HFF-Myc (cell line): ENCODE measurements around the gene PMCH.
"Not testable (repeated sequence)": the region's sequence is repeated elsewhere in the genome, so short reads cannot be mapped to it uniquely, and the experiment has no call there.

Source experiments
- DNase-seq: peaks from one replicate; pipeline ENCODE4 v3.0.0-alpha.2; 2011; ENCODE audit warnings: low read depth; ENCODE audit errors: extremely low read depth
- H3K4me3 ChIP-seq: replicated peaks from 2 replicates; pipeline ENCODE4 v1.5.1; 2011; ENCODE audit warnings: low read depth, mild to moderate bottlenecking, control low read depth, low read length
- TF ChIP-seq, protein P1 (sequence below): IDR thresholded peaks from 2 replicates; pipeline ENCODE4 v1.5.1; 2012; ENCODE audit warnings: mild to moderate bottlenecking, low read depth, low read length, control low read depth; ENCODE audit errors: missing control alignments

The PMCH gene, protein sequence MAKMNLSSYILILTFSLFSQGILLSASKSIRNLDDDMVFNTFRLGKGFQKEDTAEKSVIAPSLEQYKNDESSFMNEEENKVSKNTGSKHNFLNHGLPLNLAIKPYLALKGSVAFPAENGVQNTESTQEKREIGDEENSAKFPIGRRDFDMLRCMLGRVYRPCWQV

DNA sequence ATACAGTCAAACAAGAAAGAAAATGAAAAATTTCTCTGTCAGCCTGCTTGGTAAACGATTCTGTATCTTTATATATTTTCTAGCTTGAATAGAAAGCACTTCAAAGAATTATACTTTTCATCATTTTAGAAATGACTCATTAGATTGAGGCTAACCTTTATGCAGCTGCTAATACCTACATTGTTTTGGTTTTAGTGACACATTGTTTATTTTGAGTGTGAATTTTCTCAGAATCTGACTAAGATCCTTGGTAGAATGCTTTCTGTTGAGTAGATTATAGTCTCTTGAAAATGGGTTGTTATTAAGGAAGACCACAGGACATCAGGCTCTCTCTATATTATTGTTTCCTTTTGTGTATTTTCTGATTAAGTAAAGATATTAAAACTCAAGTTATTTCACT lies at the start of gene PMCH:
PMCH (minus strand) TSS at position 45 of the 400 bp plus-strand sequence. CDS start 63 bp downstream, outside the sequence.
- TF ChIP-seq, protein P1, sequence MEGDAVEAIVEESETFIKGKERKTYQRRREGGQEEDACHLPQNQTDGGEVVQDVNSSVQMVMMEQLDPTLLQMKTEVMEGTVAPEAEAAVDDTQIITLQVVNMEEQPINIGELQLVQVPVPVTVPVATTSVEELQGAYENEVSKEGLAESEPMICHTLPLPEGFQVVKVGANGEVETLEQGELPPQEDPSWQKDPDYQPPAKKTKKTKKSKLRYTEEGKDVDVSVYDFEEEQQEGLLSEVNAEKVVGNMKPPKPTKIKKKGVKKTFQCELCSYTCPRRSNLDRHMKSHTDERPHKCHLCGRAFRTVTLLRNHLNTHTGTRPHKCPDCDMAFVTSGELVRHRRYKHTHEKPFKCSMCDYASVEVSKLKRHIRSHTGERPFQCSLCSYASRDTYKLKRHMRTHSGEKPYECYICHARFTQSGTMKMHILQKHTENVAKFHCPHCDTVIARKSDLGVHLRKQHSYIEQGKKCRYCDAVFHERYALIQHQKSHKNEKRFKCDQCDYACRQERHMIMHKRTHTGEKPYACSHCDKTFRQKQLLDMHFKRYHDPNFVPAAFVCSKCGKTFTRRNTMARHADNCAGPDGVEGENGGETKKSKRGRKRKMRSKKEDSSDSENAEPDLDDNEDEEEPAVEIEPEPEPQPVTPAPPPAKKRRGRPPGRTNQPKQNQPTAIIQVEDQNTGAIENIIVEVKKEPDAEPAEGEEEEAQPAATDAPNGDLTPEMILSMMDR = no peak
- no peak within 1 kb of the TSS for H3K4me3 ChIP-seq
- DNase-seq = no peak

DNA sequence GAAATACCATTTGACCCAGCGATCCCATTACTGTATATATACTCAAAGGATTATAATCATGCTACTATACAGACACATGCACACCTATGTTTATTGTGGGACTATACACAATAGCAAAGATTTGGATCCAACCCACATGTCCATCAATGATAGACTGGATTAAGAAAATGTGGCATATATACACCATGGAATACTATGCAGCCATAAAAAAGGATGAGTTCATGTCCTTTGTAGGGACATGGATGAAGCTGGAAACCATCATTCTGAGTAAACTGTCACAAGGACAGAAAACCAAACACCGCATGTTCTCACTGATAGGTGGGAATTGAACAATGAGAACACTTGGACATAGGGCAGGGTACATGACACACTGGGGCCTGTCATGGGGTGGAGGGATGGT lies 43.2 kb upstream of the PMCH start:
- H3K4me3 ChIP-seq = not testable (repeated sequence)

DNA sequence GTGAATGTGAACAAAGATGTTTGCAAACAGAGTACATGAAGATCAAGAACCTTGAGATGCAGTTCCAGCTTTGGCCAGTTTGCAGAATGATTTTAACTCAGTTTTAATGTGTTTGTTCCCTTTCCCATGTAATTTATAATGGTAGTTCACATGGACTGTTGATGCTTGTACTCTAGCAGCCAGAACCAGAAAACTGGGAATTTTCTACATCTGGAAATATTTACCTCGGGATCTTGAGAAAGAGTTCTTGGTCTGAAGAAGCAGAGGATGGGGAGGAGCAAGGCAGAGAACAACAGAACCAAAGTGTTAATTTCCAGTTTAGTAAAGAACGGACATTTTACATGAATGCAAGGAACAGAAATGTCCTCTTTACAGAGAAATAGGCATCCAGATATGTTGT lies 37.0 kb upstream of the PMCH start:
- no peak for DNase-seq
- no peak overlapping the region for H3K4me3 ChIP-seq
- TF ChIP-seq, protein P1 = no peak

More for the DNA sequence above, 43.2 kb upstream of the PMCH start:
- not testable (repeated sequence) for DNase-seq

DNA sequence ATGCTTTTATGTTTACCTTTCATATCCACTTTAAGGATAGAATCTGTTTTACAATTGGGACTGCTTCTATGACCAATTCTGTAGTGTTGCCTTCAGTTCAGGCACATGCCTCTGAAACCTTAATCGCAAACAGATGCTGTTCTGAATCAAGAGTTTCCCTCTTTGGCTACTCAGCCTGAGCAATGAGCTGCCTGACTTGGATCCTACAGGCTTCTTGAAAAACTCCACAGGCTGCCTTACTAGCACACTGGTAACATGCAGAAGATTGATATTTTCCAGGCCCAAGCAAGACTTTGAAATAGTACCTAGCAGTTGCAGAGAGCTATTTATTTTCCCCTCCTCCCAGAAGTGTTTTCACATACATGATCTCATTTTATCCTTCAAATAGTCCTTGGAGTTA lies 34.8 kb upstream of the PMCH start:
- peak; percentile 65 for DNase-seq
- TF ChIP-seq, protein P1 = no peak
- no peak overlapping the region for H3K4me3 ChIP-seq

DNA sequence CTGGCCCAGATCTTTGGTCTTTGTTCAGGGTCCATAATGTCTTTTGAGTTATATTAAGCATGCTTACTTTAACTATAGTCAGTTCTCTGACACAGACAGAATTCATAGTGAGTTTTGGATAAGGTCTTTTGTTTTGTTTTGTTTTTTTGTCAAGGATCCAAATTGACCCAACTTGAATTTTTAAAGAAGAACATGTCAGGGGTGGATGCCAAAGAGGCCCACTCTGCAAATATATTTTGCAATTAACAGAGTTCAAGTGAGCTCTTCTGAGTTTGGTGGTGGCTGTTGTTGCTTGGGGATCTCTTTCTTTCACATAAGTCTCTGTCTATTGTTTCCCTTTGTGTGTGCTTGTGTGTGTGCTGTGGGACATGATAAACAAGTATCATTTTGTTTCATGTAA lies 34.4 kb upstream of the PMCH start:
- DNase-seq = no peak
- TF ChIP-seq, protein P1 = no peak
- no peak overlapping the region for H3K4me3 ChIP-seq

DNA sequence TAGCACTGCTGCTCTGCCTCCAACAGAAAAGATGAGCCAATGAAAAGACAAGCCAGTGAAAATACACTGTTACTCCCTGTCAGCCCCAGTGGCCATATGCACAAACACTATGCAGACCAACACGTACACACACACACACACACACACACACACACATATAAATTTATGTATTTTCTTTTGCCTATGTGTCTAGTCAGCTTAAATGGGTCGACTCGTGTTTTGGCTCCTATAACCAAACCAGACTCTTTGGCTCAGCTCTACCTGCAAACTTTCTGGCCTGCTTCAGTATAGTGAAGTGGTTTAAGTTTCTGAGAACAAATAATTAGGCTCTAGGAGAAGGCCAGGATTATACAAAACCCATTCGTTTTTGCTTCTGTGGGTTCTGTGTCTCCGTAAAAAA lies 30.3 kb upstream of the PMCH start:
- H3K4me3 ChIP-seq = no peak overlapping the region
- DNase-seq = no peak
- TF ChIP-seq, protein P1 = no peak

DNA sequence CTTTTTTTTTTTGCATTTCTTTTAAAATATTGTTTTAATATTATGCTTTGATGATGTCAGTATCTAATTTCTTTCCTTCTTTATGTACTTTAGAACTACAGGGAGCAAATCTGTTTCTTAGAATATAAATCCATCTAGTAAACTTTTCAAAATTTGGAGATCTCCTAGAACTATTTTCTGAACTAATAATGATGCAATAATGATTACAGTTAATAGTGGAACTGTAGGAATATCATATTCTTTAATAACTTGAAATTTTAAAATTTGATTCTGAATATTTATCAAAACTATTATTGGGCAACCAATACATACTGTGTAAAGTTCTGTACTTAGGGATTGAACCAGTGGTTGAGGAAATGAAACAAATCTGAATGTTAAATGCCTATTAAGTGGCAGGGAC lies 23.1 kb upstream of the PMCH start:
- no peak for DNase-seq
- H3K4me3 ChIP-seq = no peak overlapping the region
- TF ChIP-seq, protein P1 = no peak
